Measurements from ENCODE around the gene CCDC24. TPM values are rescaled to one million over a fixed set of nuclear protein-coding genes. Genes with fewer than 3 reads are reported as not detected.

Gene CCDC24
- total and polyA plus RNA-seq, 2 of the 13 experiments (the other 11 are each of a cell fraction or from before 2014, with no cell fraction given): 1.4 to 2.9 TPM

GRCh38 chr1:43974443-43975248, 16.8 kb upstream of the CCDC24 start, which contains the start of gene ATP6V0B (continued):
- TF ChIP-seq KIAA2018 (CRISPR knock-in tag; IDR thresholded peaks at IDR 0.05; ENCODE audit: borderline replicate concordance): no peak
- TF ChIP-seq ZNF83 (CRISPR knock-in tag; IDR thresholded peaks at IDR 0.05; ENCODE audit: borderline replicate concordance): peak; percentile 70; the same call in 1 of the 2 replicates
- no peak; the same call in 1 of the 2 replicates for TF ChIP-seq ZNF160 (CRISPR knock-in tag; IDR thresholded peaks at IDR 0.05)
- no peak for TF ChIP-seq E2F2 (CRISPR knock-in tag; IDR thresholded peaks at IDR 0.05; ENCODE audit: borderline replicate concordance)
- peak; percentile 84 for TF ChIP-seq MXD4 (CRISPR knock-in tag; IDR thresholded peaks at IDR 0.05)
- no peak for TF ChIP-seq ZNF530 (CRISPR knock-in tag; IDR thresholded peaks at IDR 0.05; ENCODE audit: low read depth)
- TF ChIP-seq ZNF816 (CRISPR knock-in tag; IDR thresholded peaks at IDR 0.05; ENCODE audit: borderline replicate concordance): no peak
- TF ChIP-seq ZKSCAN8 (CRISPR knock-in tag; IDR thresholded peaks at IDR 0.05; ENCODE audit: borderline replicate concordance): no peak
- TF ChIP-seq ZNF407 (CRISPR knock-in tag; IDR thresholded peaks at IDR 0.05; ENCODE audit: not compliant biosample characterization): peak; percentile 77
- no peak for TF ChIP-seq RFXAP (CRISPR knock-in tag; IDR thresholded peaks at IDR 0.05; ENCODE audit: borderline replicate concordance)

Data from HepG2 (cell line).